GM12875 (cell line): ENCODE data around the gene MYO3B.
A peak's percentile ranks its signal among the peaks of the same experiment; 100 is the strongest.

Experiments used
- H3K4me3 ChIP-seq: one replicate; pipeline ENCODE4 v1.5.1; 2011; ENCODE audit warnings: low read depth, low read length, control low read depth
- CTCF ChIP-seq: IDR thresholded peaks from 2 replicates; pipeline ENCODE4 v1.5.1; 2011; ENCODE audit warnings: low read depth, mild to moderate bottlenecking, control low read depth, inconsistent platforms, low read length, moderate library complexity, borderline replicate concordance; ENCODE audit not compliant: insufficient read depth

Gene MYO3B

GRCh38 chr2:170361090-170361936 is 183.4 kb downstream of the MYO3B start:
- peak; percentile 83 for TF ChIP-seq CTCF
- no peak overlapping the region for H3K4me3 ChIP-seq

- no peak for TF ChIP-seq CTCF
- H3K4me3 ChIP-seq = no peak overlapping the region
Measured at GRCh38 chr2:170362313-170362870, 184.4 kb downstream of the MYO3B start.

GRCh38 chr2:170362871-170363631 is 185.1 kb downstream of the MYO3B start:
- TF ChIP-seq CTCF = no peak

GRCh38 chr2:170365003-170365402 is 187.1 kb downstream of the MYO3B start:
- no peak for TF ChIP-seq CTCF
- no peak overlapping the region for H3K4me3 ChIP-seq

More at GRCh38 chr2:170362871-170363631, 185.1 kb downstream of the MYO3B start:
- no peak overlapping the region for H3K4me3 ChIP-seq

- H3K4me3 ChIP-seq = no peak overlapping the region
- no peak for TF ChIP-seq CTCF
Measured at GRCh38 chr2:170365686-170366085, 187.7 kb downstream of the MYO3B start.

- no peak overlapping the region for H3K4me3 ChIP-seq
- TF ChIP-seq CTCF = no peak
Measured at GRCh38 chr2:170368370-170368769, 190.4 kb downstream of the MYO3B start.

- H3K4me3 ChIP-seq = no peak overlapping the region
- TF ChIP-seq CTCF = no peak
Measured at GRCh38 chr2:170369228-170369627, 191.3 kb downstream of the MYO3B start.
